Activated CD8-positive, alpha-beta T cell treated with anti-CD3 and anti-CD28 coated beads for 36 hours (primary cell): ENCODE results near the gene CFI. TPM values are rescaled to one million over a fixed set of nuclear protein-coding genes. Genes with fewer than 3 reads are reported as not detected.

ENCODE experiments used
- ATAC-seq: fragments of 200-7000 bp; cut with Tn5 transposase; one replicate; pipeline ENCODE4 v1.10.0; 2021; ENCODE audit warnings: mild to moderate bottlenecking, moderate library complexity
- CTCF ChIA-PET: fragments of 350-600 bp; sonication (Branson Sonifier 250); formaldehyde crosslinking; loops from one replicate; lab custom pipeline; 2021; ENCODE audit warnings: antibody characterized with exemption; lab: Charles Lee
- POLR2A ChIA-PET: fragments of 350-600 bp; sonication (Branson Sonifier 250); formaldehyde crosslinking; loops from one replicate; lab custom pipeline; 2021; ENCODE audit warnings: antibody characterized with exemption; lab: Charles Lee
- DNase-seq: peaks from one replicate; pipeline ENCODE4 v3.0.0-alpha.2; 2020
- H3K27ac Mint-ChIP-seq: one replicate; pipeline ENCODE4 v1.8.0; 2021; ENCODE audit warnings: mild to moderate bottlenecking, mixed read lengths
- H3K27me3 Mint-ChIP-seq: one replicate; pipeline ENCODE4 v1.8.0; 2021; ENCODE audit warnings: mixed read lengths
- H3K36me3 Mint-ChIP-seq: one replicate; pipeline ENCODE4 v1.8.0; 2021; ENCODE audit warnings: low read depth, mixed read lengths
- H3K4me1 Mint-ChIP-seq: one replicate; pipeline ENCODE4 v1.8.0; 2021; ENCODE audit warnings: low read depth, mixed read lengths
- H3K4me3 Mint-ChIP-seq: one replicate; pipeline ENCODE4 v1.8.0; 2021; ENCODE audit warnings: mild to moderate bottlenecking, moderate library complexity, mixed read lengths
- H3K9me3 Mint-ChIP-seq: one replicate; pipeline ENCODE4 v1.8.0; 2021; ENCODE audit warnings: mixed read lengths
- CTCF ChIP-seq: fragments of 200-600 bp; IDR thresholded peaks from one replicate; pipeline ENCODE4 v1.8.0; 2022; ENCODE audit warnings: antibody characterized with exemption, mild to moderate bottlenecking
- intact Hi-C: fragments of 100-400 bp; cut with micrococcal nuclease; formaldehyde crosslinking; loops from one replicate; pipeline ENCODE4 v1.10.0; 2022
- total RNA-seq, 2 experiments: library from RNA; stranded (reverse); gene quantifications; one replicate each; pipeline ENCODE4 v1.2.3, GENCODE V29; 2021

Gene CFI
- total RNA-seq, 2 experiments from 2014 or later = not detected

GRCh38 chr4:109755656-109756055, 46.1 kb downstream of the CFI start:
- Mint-ChIP-seq H3K27ac (no peak overlapping the region), H3K27me3 (peaks cover 4% of the 10 kb centered on the region), H3K4me1 (peaks cover 4% of the 10 kb centered on the region), H3K9me3 (no peaks in the 10 kb centered on the region), H3K4me3 (no peak overlapping the region), H3K36me3 (no peaks in the 10 kb centered on the region)
- ChIA-PET POLR2A (no interaction called here), CTCF (no interaction called here)
- intact Hi-C loops = no loop called here
- ATAC-seq (no peak), DNase-seq (no peak)
- TF ChIP-seq CTCF = no peak

GRCh38 chr4:109754093-109754857, 47.5 kb downstream of the CFI start:
- intact Hi-C loops = no loop called here
- ChIA-PET CTCF (interaction anchor here (0.9 to 1.0 kb wide), 2 partner anchors 11 to 321 kb away, joined by 3 read pairs; no protein-coding TSS in a partner anchor), POLR2A (no interaction called here)
- H3K27ac Mint-ChIP-seq = no peak overlapping the region
- no peaks in the 10 kb centered on the region for H3K4me1 Mint-ChIP-seq
- H3K36me3 Mint-ChIP-seq = no peaks in the 10 kb centered on the region
- no peak for TF ChIP-seq CTCF
- no peaks in the 10 kb centered on the region for H3K9me3 Mint-ChIP-seq
- ATAC-seq (peak; percentile 86), DNase-seq (peak; percentile 16)
- no peak overlapping the region for H3K4me3 Mint-ChIP-seq
- no peaks in the 10 kb centered on the region for H3K27me3 Mint-ChIP-seq

GRCh38 chr4:109752525-109752924, 49.3 kb downstream of the CFI start:
- DNase-seq = no peak
- intact Hi-C loops = no loop called here
- H3K27ac Mint-ChIP-seq = no peak overlapping the region
- ChIA-PET CTCF (no interaction called here), POLR2A (no interaction called here)
- no peak for TF ChIP-seq CTCF
- H3K36me3 Mint-ChIP-seq = no peaks in the 10 kb centered on the region
- H3K4me3 Mint-ChIP-seq = no peak overlapping the region
- H3K4me1 Mint-ChIP-seq = no peaks in the 10 kb centered on the region
- no peaks in the 10 kb centered on the region for H3K27me3 Mint-ChIP-seq
- ATAC-seq = peak; percentile 34
- H3K9me3 Mint-ChIP-seq = no peaks in the 10 kb centered on the region

- Mint-ChIP-seq H3K4me1 (no peaks in the 10 kb centered on the region), H3K36me3 (no peaks in the 10 kb centered on the region), H3K9me3 (no peaks in the 10 kb centered on the region), H3K4me3 (no peak overlapping the region), H3K27me3 (no peaks in the 10 kb centered on the region), H3K27ac (no peak overlapping the region)
- ATAC-seq (no peak), DNase-seq (no peak)
- intact Hi-C loops = no loop called here
- ChIA-PET CTCF (interaction anchor here (1.2 kb wide), 2 partner anchors 11 to 14 kb away, joined by 3 to 4 read pairs; no protein-coding TSS in a partner anchor), POLR2A (no interaction called here)
- TF ChIP-seq CTCF = no peak
These were observed 49.9 kb downstream of the CFI start for GRCh38 chr4:109751852-109752251.

GRCh38 chr4:109750652-109751244, 51.1 kb downstream of the CFI start:
- no peak for ATAC-seq
- TF ChIP-seq CTCF = no peak
- CTCF ChIA-PET = no interaction called here
- H3K27me3 Mint-ChIP-seq = no peaks in the 10 kb centered on the region
- H3K27ac Mint-ChIP-seq = no peak overlapping the region
- H3K9me3 Mint-ChIP-seq = no peaks in the 10 kb centered on the region
- intact Hi-C loops = no loop called here
- H3K4me3 Mint-ChIP-seq = no peak overlapping the region
- POLR2A ChIA-PET = no interaction called here
- H3K4me1 Mint-ChIP-seq = no peaks in the 10 kb centered on the region
- no peak for DNase-seq
- no peaks in the 10 kb centered on the region for H3K36me3 Mint-ChIP-seq
